Measurements from ENCODE around the gene IFFO2. TPM values are rescaled to one million over a fixed set of nuclear protein-coding genes. Genes with fewer than 3 reads are reported as not detected.

IFFO2 gene
- total and polyA plus RNA-seq, 2 of the 8 experiments (the other 6 are each of a cell fraction or from before 2014, with no cell fraction given) = 6.6 to 10.4 TPM

DNA sequence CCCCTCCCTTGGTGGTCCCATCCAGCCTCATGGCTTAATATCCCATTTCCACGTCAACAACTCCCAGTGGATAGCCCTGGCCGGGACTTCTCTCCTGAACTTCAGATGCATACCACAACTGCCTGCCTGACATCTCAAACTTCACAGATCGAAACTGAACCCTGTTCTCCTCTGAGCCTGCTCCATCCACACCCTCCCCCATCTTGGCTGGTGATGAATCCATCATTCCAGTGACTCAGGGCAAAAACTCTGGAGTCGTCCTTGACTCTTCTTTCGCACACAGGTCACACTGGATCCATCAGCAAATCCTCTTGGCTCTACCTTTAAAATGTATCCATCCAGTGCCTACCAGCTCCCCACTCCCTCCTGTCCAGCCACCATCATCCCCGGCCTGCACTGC is 100.9 kb downstream of the IFFO2 start:
- Histone ChIP-seq H4K8ac (ENCODE audit: extremely low read depth, insufficient read depth, low read length) (no peak overlapping the region), H2BK5ac (ENCODE audit: low read depth, low read length) (no peak overlapping the region), H3K36me3 (ENCODE audit: control insufficient read depth in 2 of 4, insufficient read depth in 4 of 4, low read length in 3 of 4) (no peaks in the 10 kb centered on the region; a peak in 1 of 8 replicates), H4K20me1 (replicated peaks in 1 of 2; ENCODE audit: control insufficient read depth in 1 of 2, insufficient read depth in 2 of 2, low read length in 2 of 2) (peaks cover 0 to 7% of the 10 kb centered on the region in 2 experiments), H3K9me3 (ENCODE audit: insufficient read depth in 2 of 2, low read depth in 1 of 2, low read length in 1 of 2) (no peaks in the 10 kb centered on the region), H3K79me1 (ENCODE audit: low read depth, low read length) (no peaks in the 10 kb centered on the region), H2AK5ac (ENCODE audit: low read depth, low read length) (no peak overlapping the region), H3K14ac (ENCODE audit: insufficient read length) (no peak overlapping the region), H4K5ac (ENCODE audit: insufficient read length, low read depth, low read length) (no peak overlapping the region), H3K79me2 (ENCODE audit: control insufficient read depth in 1 of 2, insufficient read depth in 2 of 2, low read length in 2 of 2) (no peaks in the 10 kb centered on the region), H3K27ac (ENCODE audit: low read depth, low read length) (no peak overlapping the region), H3K56ac (replicated peaks; ENCODE audit: insufficient read length, low read depth, low read length) (no peak overlapping the region), H2BK12ac (ENCODE audit: low read depth, low read length) (no peak overlapping the region), H3K4ac (replicated peaks; ENCODE audit: insufficient read length, low read depth, low read length) (no peak overlapping the region), H3K23ac (ENCODE audit: insufficient read length) (no peak overlapping the region), H2AFZ (ENCODE audit: low read length) (no peak overlapping the region), H3K4me2 (ENCODE audit: insufficient read depth in 1 of 2, low read depth in 2 of 2, low read length in 2 of 2) (no peak overlapping the region), H3K18ac (ENCODE audit: extremely low read depth, low read length) (no peak overlapping the region), H3K4me3 (ENCODE audit: extremely low read depth in 1 of 4, insufficient read depth in 2 of 4, low read depth in 3 of 4, low read length in 4 of 4) (no peak overlapping the region), H3K9ac (replicated peaks in 1 of 4; ENCODE audit: extremely low read depth in 1 of 4, low read depth in 3 of 4, low read length in 3 of 4) (no peak overlapping the region), H4K91ac (replicated peaks; ENCODE audit: insufficient read length, low read length) (no peak overlapping the region), H3K27me3 (replicated peaks in 1 of 4; ENCODE audit: control insufficient read depth in 3 of 4, extremely low read depth in 1 of 4, insufficient read depth in 3 of 4, low read length in 3 of 4) (peaks cover 0 to 4% (median 1%) of the 10 kb centered on the region in 4 experiments; a peak in 3 of 7 replicates), H2BK15ac (ENCODE audit: low read length) (no peak overlapping the region), H2BK20ac (ENCODE audit: low read length) (no peak overlapping the region), H3K4me1 (replicated peaks in 1 of 4; ENCODE audit: control insufficient read depth in 3 of 4, insufficient read depth in 4 of 4, low read length in 3 of 4) (no peaks in the 10 kb centered on the region), H3K23me2 (ENCODE audit: low read depth, low read length) (peaks cover 12% of the 10 kb centered on the region; the same call in 1 of the 2 replicates), H2BK120ac (replicated peaks; ENCODE audit: low read depth, low read length) (no peak overlapping the region)
- no peak for DNase-seq (ENCODE audit: low read depth in 1 of 2, low spot score in 2 of 2)
- CTCF ChIA-PET (ENCODE audit: partially characterized antibody) = interaction anchor here (0.8 to 2.7 kb wide), 3 partner anchors 14 to 34 kb away, joined by 3 to 15 read pairs (median 4); no protein-coding TSS in a partner anchor
- POLR2A ChIA-PET (ENCODE audit: partially characterized antibody) = no interaction called here
- no peak for FAIRE-seq
- no peak for TF ChIP-seq TAF7 (optimal IDR thresholded peaks at IDR 0.05; ENCODE audit: borderline replicate concordance, low read depth, low read length)
- TF ChIP-seq HDAC6 (IDR thresholded peaks at IDR 0.05; ENCODE audit: low read depth, low read length) = no peak
- no peak for TF ChIP-seq TEAD4 (IDR thresholded peaks at IDR 0.05; ENCODE audit: low read depth, low read length)
- TF ChIP-seq BACH1 (IDR thresholded peaks at IDR 0.05; ENCODE audit: low read length) = no peak
- TF ChIP-seq JUND (IDR thresholded peaks at IDR 0.05; ENCODE audit: low read length) = no peak
- no peak for TF ChIP-seq POU5F1 (IDR thresholded peaks at IDR 0.05; ENCODE audit: low read depth, low read length)
- WGBS, 2 experiments (ENCODE audit: extremely low coverage in 1 of 2, insufficient coverage in 1 of 2, insufficient read length in 1 of 2, insufficient replicate concordance in 2 of 2, low coverage in 1 of 2, low lambda C conversion rate in 2 of 2, missing lambda C conversion rate in 1 of 2) = 91% methylated on average over 6 of the region's 6 CpGs; no CpG with 5 or more reads in 1 of the 2 experiments
